ENCODE results near the gene MAD1L1. TPM values are rescaled to one million over a fixed set of nuclear protein-coding genes. Genes with fewer than 3 reads are reported as not detected.

The MAD1L1 gene
- total and polyA plus RNA-seq, 7 donors: 11.7 to 17.5 (median 15.6) TPM

DNA sequence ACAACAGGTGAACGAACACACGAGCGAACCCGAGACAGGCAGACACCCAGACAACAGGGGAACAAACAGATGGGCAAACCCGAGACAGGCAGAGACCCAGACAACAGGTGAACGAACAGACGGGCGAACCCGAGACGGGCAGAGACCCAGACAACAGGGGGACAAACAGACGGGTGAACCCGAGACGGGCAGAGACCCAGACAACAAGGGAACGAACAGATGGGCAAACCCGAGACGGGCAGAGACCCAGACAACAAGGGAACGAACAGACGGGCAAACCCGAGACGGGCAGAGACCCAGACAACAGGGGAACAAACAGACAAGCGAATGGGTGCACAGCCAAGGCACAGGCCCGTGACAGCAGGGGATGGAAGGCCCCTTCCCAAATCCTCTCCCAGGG lies 298.0 kb downstream of the MAD1L1 start:
- no peak overlapping the region for H3K4me3 ChIP-seq
- TF ChIP-seq CTCF (IDR thresholded peaks at IDR 0.05): no peak
- H3K27me3 ChIP-seq (ENCODE audit: insufficient read depth in 3 of 3, low read length in 2 of 3): no peaks in the 10 kb centered on the region
- H3K36me3 ChIP-seq (ENCODE audit: insufficient read depth in 1 of 2, low read depth in 1 of 2): no peaks in the 10 kb centered on the region
- ATAC-seq (no peak), DNase-seq (no peak)
- H3K9me3 ChIP-seq: no peaks in the 10 kb centered on the region
- no peak overlapping the region for H3K27ac ChIP-seq
- H3K4me1 ChIP-seq: no peaks in the 10 kb centered on the region
- 70 to 89% (median 82%) methylated on average over 22 of the region's 22 CpGs for WGBS, 3 donors
- intact Hi-C loops (cut with DNase I): no loop called here

- no peak overlapping the region for H3K4me3 ChIP-seq
- H3K36me3 ChIP-seq (ENCODE audit: insufficient read depth in 1 of 2, low read depth in 1 of 2): no peaks in the 10 kb centered on the region
- ATAC-seq (no peak), DNase-seq (no peak)
- no peak overlapping the region for H3K27ac ChIP-seq
- 88 to 95% (median 93%) methylated on average over 20 of the region's 20 CpGs for WGBS, 3 donors
- H3K27me3 ChIP-seq (ENCODE audit: insufficient read depth in 3 of 3, low read length in 2 of 3): no peaks in the 10 kb centered on the region
- TF ChIP-seq CTCF (IDR thresholded peaks at IDR 0.05): no peak
- no peaks in the 10 kb centered on the region for H3K4me1 ChIP-seq
- intact Hi-C loops (cut with DNase I): no loop called here
- no peaks in the 10 kb centered on the region for H3K9me3 ChIP-seq
Observed at GRCh38 chr7:1934017-1934416, 298.7 kb downstream of the MAD1L1 start.

DNA sequence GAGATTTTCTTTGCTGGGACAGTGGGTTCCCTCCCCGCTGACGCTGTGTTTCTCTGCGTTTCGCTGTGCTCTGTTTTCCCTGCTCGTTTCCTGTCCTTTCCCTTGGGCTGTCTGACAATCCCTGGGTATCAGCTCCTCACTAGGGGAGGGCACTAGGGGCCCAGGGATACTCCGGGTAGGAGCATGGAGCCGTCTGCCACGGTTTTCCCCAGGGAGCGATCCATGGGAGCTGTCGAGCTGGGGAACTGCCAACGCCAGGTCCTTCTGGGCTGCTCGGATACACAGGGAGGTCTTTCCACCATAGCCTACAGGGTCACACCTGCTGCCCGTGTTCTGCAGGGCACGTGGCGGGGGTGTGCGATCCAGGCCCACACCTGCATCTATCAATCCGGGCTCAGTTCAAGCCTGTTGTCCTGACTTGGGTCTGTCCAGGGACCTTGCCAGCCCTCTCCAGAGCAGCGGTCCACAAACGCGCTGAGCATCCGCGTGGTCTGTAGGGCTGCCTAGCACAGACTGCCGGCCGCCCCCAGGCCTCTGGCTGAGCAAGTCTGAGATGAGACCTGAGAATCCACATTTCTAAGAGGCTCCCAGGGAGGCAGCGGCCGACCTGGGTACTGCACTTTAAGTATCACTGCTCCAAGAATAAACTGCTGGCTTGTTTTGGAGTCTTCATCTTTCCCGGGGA lies 299.5 kb downstream of the MAD1L1 start:
- DNase-seq (no peak), ATAC-seq (no peak)
- Histone ChIP-seq H3K27me3 (ENCODE audit: insufficient read depth in 3 of 3, low read length in 2 of 3) (no peaks in the 10 kb centered on the region), H3K9me3 (no peaks in the 10 kb centered on the region), H3K4me3 (no peak overlapping the region), H3K27ac (no peak overlapping the region), H3K36me3 (ENCODE audit: insufficient read depth in 1 of 2, low read depth in 1 of 2) (no peaks in the 10 kb centered on the region), H3K4me1 (no peaks in the 10 kb centered on the region)
- no peak for TF ChIP-seq CTCF (IDR thresholded peaks at IDR 0.05)
- intact Hi-C loops (cut with DNase I): no loop called here
- 76 to 78% (median 77%) methylated on average over 27 of the region's 27 CpGs for WGBS, 3 donors

DNA sequence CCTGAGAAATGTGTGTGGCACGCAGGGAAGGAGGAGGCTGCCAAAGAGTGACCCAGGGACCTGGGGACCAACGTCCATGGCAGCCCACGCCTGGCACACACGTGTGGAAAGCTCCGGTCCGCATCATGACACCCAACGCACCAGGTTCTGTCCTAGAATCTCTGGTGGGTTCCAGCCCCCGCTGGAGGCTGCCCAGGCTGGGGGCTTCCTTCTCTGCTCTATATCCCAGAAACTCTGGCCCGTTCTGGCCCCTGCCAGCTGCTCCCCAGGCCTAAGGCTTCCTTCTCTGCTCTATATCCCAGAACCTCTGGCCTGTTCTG lies 300.8 kb downstream of the MAD1L1 start:
- Histone ChIP-seq H3K36me3 (ENCODE audit: insufficient read depth in 1 of 2, low read depth in 1 of 2) (no peaks in the 10 kb centered on the region), H3K4me3 (no peak overlapping the region), H3K9me3 (no peaks in the 10 kb centered on the region), H3K4me1 (no peaks in the 10 kb centered on the region), H3K27ac (no peak overlapping the region), H3K27me3 (ENCODE audit: insufficient read depth in 3 of 3, low read length in 2 of 3) (no peaks in the 10 kb centered on the region)
- DNase-seq (no peak), ATAC-seq (no peak)
- 82 to 94% (median 91%) methylated on average over 9 of the region's 9 CpGs for WGBS, 3 donors
- intact Hi-C loops (cut with DNase I): no loop called here
- no peak for TF ChIP-seq CTCF (IDR thresholded peaks at IDR 0.05)
